GM23338 (cell line): Measurements from ENCODE around the gene CLCN4.

Experiments
- EZH2 ChIP-seq: fragments of 200-600 bp; sonication (generic); IDR thresholded peaks from one replicate; pipeline ENCODE4 v1.8.0; 2017; ENCODE audit warnings: antibody characterized with exemption, mild to moderate bottlenecking, low read depth; ENCODE audit not compliant: unreplicated experiment
- TF ChIP-seq, protein P1 (sequence below), 2 experiments: fragments of 200-600 bp in 1 of 2; sonication (generic) in 1 of 2; conservative IDR thresholded peaks; 2 replicates each; pipeline versions ENCODE4 v1.5.1 to v1.6.1; 2016 to 2017; ENCODE audit warnings: antibody characterized with exemption in 2 of 2, low read depth in 2 of 2, mild to moderate bottlenecking in 2 of 2, moderate library complexity in 1 of 2
- TF ChIP-seq, protein P2 (sequence below): IDR thresholded peaks from one replicate; pipeline ENCODE4 v1.6.1; 2018; ENCODE audit warnings: antibody characterized with exemption; ENCODE audit not compliant: unreplicated experiment

DNA sequence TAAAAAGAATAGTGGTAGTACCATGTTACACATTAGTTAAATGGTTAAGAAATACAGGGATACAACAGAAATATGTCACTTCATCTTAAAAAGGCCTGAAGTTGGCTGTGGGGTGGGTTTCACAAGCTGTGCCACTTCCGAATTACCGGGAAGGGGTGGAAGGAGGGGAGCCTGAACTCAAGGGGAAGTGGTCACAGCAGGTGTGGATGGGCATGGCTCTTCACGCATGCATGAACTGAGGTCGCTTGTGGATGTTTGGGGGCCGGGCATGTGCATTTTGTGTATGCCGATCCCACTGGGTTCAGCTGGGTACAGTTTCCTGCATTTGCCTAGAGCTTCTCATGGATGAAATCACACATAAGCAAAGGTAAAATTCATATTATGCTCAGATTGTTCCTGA is 64.9 kb downstream of the CLCN4 start:
- TF ChIP-seq, protein P1, sequence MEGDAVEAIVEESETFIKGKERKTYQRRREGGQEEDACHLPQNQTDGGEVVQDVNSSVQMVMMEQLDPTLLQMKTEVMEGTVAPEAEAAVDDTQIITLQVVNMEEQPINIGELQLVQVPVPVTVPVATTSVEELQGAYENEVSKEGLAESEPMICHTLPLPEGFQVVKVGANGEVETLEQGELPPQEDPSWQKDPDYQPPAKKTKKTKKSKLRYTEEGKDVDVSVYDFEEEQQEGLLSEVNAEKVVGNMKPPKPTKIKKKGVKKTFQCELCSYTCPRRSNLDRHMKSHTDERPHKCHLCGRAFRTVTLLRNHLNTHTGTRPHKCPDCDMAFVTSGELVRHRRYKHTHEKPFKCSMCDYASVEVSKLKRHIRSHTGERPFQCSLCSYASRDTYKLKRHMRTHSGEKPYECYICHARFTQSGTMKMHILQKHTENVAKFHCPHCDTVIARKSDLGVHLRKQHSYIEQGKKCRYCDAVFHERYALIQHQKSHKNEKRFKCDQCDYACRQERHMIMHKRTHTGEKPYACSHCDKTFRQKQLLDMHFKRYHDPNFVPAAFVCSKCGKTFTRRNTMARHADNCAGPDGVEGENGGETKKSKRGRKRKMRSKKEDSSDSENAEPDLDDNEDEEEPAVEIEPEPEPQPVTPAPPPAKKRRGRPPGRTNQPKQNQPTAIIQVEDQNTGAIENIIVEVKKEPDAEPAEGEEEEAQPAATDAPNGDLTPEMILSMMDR (conservative IDR thresholded peaks at IDR 0.05; ENCODE audit: low read depth in 2 of 2), result no peak
- TF ChIP-seq, protein P2, sequence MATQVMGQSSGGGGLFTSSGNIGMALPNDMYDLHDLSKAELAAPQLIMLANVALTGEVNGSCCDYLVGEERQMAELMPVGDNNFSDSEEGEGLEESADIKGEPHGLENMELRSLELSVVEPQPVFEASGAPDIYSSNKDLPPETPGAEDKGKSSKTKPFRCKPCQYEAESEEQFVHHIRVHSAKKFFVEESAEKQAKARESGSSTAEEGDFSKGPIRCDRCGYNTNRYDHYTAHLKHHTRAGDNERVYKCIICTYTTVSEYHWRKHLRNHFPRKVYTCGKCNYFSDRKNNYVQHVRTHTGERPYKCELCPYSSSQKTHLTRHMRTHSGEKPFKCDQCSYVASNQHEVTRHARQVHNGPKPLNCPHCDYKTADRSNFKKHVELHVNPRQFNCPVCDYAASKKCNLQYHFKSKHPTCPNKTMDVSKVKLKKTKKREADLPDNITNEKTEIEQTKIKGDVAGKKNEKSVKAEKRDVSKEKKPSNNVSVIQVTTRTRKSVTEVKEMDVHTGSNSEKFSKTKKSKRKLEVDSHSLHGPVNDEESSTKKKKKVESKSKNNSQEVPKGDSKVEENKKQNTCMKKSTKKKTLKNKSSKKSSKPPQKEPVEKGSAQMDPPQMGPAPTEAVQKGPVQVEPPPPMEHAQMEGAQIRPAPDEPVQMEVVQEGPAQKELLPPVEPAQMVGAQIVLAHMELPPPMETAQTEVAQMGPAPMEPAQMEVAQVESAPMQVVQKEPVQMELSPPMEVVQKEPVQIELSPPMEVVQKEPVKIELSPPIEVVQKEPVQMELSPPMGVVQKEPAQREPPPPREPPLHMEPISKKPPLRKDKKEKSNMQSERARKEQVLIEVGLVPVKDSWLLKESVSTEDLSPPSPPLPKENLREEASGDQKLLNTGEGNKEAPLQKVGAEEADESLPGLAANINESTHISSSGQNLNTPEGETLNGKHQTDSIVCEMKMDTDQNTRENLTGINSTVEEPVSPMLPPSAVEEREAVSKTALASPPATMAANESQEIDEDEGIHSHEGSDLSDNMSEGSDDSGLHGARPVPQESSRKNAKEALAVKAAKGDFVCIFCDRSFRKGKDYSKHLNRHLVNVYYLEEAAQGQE, result no peak
- TF ChIP-seq EZH2, result no peak
